Muscle of leg (tissue), 11 donors: Measurements from ENCODE around the gene SPNS1. TPM values are rescaled to one million over a fixed set of nuclear protein-coding genes. Genes with fewer than 3 reads are reported as not detected.
"Not testable (repeated sequence)": the region's sequence is repeated elsewhere in the genome, so short reads cannot be mapped to it uniquely, and the experiment has no call there.

Source experiments
- DNase-seq: peaks from one replicate; pipeline ENCODE4 v3.0.0; 2013
- H3K27ac ChIP-seq: one replicate; pipeline ENCODE4 v1.5.1; 2013; ENCODE audit warnings: mild to moderate bottlenecking, low read length, control low read depth
- H3K27me3 ChIP-seq: one replicate; pipeline ENCODE4 v1.6.1; 2013; ENCODE audit warnings: low read length; ENCODE audit not compliant: control insufficient read depth, insufficient read depth
- H3K36me3 ChIP-seq: one replicate; pipeline ENCODE4 v1.6.1; 2013; ENCODE audit warnings: low read length; ENCODE audit not compliant: control insufficient read depth, insufficient read depth
- H3K4me1 ChIP-seq: one replicate; pipeline ENCODE4 v1.6.1; 2013; ENCODE audit warnings: low read length; ENCODE audit not compliant: control insufficient read depth, insufficient read depth
- H3K4me3 ChIP-seq: one replicate; pipeline ENCODE4 v1.5.1; 2013; ENCODE audit warnings: low read length, control low read depth
- H3K9me3 ChIP-seq: replicated peaks from 2 replicates; pipeline ENCODE4 v1.6.1; 2013; ENCODE audit warnings: low read depth, low read length; ENCODE audit not compliant: control insufficient read depth
- WGBS: methylation state at CpG from one replicate; pipeline ENCODE4 v1.1.5; 2013; ENCODE audit warnings: missing lambda C conversion rate; ENCODE audit not compliant: insufficient coverage; 5-methylcytosine and 5-hydroxymethylcytosine counted together
- polyA plus RNA-seq, 8 donors: library from polyadenylated mRNA; unstranded; fragments of 120-200 nt; gene quantifications; one replicate each; pipeline versions ENCODE4 v1.2.1 to v1.2.3, GENCODE V29; 2013; ENCODE audit warnings: inconsistent platforms in 1 of 8, low replicate concordance in 1 of 8; ENCODE audit not compliant: insufficient read length in 8 of 8, insufficient read depth in 1 of 8
- total RNA-seq: library from RNA; stranded (reverse); fragments of 120-200 nt; gene quantifications from one replicate; pipeline ENCODE4 v1.2.4, GENCODE V29; 2013

The SPNS1 gene
- total and polyA plus RNA-seq, 9 donors: 12.0 to 33.6 (median 28.6) TPM

DNA sequence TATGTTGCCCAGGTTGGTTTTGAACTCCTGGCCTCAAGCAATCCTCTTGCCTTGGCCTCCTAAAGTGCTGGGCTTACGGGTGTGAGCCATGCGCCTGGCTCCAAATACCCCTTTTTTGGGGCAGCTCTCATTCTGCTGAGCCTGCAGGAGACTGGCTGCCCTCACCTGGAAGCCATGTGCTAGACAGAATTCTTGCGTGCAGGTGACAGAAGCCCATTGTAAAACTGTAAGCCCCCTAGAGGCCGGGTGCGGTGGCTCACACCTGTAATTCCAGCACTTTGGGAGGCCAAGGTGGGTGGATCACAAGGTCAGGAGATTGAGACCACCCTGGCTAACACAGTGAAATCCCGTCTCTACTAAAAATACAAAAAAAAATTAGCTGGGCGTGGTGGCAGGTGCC lies 5.8 kb downstream of the SPNS1 start:
- H3K27ac ChIP-seq, H3K4me1 ChIP-seq, H3K27me3 ChIP-seq, DNase-seq, H3K9me3 ChIP-seq, H3K4me3 ChIP-seq: not testable (repeated sequence)
- peaks cover 54% of the 10 kb centered on the region for H3K36me3 ChIP-seq
- WGBS: 98% methylated on average over 6 of the region's 7 CpGs

DNA sequence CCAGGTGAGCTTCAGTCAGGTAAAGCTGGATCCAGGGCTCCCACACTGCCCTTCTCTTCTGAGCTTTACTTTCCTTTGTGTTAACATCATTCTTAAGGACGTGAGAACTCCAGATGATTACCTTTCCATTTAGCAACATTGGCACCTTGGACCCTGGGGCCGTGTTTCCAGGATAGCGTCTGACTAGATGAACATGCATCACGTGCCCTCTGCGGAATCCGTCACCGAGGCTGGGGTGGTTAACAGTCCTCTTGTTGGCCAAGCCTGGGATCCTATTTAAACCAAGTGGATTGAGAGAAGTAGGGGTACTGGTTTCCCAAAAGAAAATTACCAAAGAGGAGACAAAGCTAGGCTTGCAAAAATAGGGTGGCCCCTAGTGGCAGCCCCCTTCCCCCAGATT lies 6.4 kb downstream of the SPNS1 start:
- Histone ChIP-seq H3K27me3 (no peaks in the 10 kb centered on the region), H3K9me3 (no peaks in the 10 kb centered on the region), H3K4me3 (no peak overlapping the region), H3K36me3 (peaks cover 54% of the 10 kb centered on the region), H3K27ac (no peak overlapping the region), H3K4me1 (no peaks in the 10 kb centered on the region)
- 71% methylated on average over 1 of the region's 7 CpGs for WGBS
- DNase-seq: no peak

DNA sequence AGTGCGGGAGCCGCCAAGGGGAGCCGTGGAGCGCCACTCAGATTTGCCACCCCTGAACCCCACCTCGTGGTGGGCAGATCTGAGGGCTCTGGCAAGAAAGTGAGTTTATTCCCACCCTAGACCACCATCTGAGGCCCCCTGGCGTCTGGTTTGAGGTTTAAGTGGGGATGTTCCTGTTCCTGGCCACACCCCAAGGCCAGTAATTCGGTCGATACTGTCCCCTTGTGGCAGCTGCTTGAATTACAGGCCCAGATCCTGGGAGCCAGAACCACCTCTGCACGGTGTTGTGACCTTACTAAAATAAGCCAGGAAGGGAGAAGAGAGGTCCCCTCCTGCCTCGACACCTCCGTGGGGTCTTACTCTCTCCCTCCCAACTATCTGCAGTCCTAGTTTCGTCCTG lies 6.9 kb downstream of the SPNS1 start:
- Histone ChIP-seq H3K4me1 (no peaks in the 10 kb centered on the region), H3K4me3 (no peak overlapping the region), H3K27ac (no peak overlapping the region), H3K9me3 (peaks cover under 1% of the 10 kb centered on the region), H3K36me3 (peaks cover 60% of the 10 kb centered on the region), H3K27me3 (no peaks in the 10 kb centered on the region)
- no peak for DNase-seq
- WGBS: 88% methylated on average over 10 of the region's 12 CpGs

DNA sequence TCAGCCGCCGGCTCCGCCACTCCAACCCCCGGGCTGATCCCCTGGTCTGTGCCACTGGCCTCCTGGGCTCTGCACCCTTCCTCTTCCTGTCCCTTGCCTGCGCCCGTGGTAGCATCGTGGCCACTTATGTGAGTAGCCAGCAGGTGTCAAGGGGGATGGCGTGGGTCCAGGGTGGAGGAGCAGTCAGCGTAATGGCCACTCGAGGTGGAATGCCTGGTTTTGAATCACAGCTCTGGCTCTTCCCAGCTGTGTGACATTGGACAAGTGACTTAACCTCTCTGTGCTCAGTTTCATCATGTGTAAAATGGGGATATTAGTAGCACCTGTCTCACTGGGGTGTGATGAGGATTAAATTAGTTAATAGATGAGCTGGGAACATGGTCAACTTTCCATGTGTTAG lies 7.8 kb downstream of the SPNS1 start:
- no peaks in the 10 kb centered on the region for H3K27me3 ChIP-seq
- H3K9me3 ChIP-seq: peaks cover 9% of the 10 kb centered on the region
- no peak overlapping the region for H3K4me3 ChIP-seq
- peaks cover 65% of the 10 kb centered on the region for H3K36me3 ChIP-seq
- H3K27ac ChIP-seq: no peak overlapping the region
- 91% methylated on average over 7 of the region's 10 CpGs for WGBS
- DNase-seq: no peak
- no peaks in the 10 kb centered on the region for H3K4me1 ChIP-seq

DNA sequence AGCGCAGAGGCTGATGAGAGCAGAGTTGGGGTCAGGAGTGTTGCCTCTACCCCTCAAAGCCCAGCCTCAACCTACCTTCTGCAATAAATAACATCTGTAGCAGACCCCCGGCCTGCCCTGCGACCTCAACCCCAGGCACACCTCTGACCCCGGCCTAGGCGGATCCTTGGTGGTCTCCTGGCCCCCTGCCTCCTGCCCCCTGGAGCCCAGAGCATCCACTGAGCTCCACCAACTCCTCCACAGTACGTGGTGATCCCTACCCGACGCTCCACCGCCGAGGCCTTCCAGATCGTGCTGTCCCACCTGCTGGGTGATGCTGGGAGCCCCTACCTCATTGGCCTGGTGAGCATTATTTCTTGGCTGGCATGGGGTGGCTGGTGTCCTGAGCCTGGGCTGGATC lies 8.4 kb downstream of the SPNS1 start:
- H3K27ac ChIP-seq: no peak overlapping the region
- peaks cover 62% of the 10 kb centered on the region for H3K36me3 ChIP-seq
- peaks cover 10% of the 10 kb centered on the region for H3K9me3 ChIP-seq
- 92% methylated on average over 11 of the region's 11 CpGs for WGBS
- no peaks in the 10 kb centered on the region for H3K27me3 ChIP-seq
- H3K4me3 ChIP-seq: no peak overlapping the region
- no peak for DNase-seq
- H3K4me1 ChIP-seq: no peaks in the 10 kb centered on the region

DNA sequence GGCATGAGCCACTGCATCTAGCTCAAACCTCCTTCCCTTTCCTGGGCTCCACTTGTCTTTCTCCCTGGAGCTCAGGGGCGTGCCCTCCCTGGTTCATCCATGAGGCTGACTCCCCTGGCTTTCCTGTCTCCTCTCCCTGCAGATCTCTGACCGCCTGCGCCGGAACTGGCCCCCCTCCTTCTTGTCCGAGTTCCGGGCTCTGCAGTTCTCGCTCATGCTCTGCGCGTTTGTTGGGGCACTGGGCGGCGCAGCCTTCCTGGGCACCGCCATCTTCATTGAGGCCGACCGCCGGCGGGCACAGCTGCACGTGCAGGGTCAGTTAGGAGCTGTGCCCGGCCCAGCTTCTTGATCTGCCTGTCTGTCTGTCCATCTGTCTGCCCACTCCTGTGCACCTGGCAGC lies 9.1 kb downstream of the SPNS1 start:
- H3K27me3 ChIP-seq: no peaks in the 10 kb centered on the region
- H3K9me3 ChIP-seq: peaks cover 10% of the 10 kb centered on the region
- no peak overlapping the region for H3K27ac ChIP-seq
- DNase-seq: no peak
- H3K4me3 ChIP-seq: no peak overlapping the region
- H3K36me3 ChIP-seq: peaks cover 56% of the 10 kb centered on the region
- H3K4me1 ChIP-seq: no peaks in the 10 kb centered on the region
- 87% methylated on average over 18 of the region's 18 CpGs for WGBS

DNA sequence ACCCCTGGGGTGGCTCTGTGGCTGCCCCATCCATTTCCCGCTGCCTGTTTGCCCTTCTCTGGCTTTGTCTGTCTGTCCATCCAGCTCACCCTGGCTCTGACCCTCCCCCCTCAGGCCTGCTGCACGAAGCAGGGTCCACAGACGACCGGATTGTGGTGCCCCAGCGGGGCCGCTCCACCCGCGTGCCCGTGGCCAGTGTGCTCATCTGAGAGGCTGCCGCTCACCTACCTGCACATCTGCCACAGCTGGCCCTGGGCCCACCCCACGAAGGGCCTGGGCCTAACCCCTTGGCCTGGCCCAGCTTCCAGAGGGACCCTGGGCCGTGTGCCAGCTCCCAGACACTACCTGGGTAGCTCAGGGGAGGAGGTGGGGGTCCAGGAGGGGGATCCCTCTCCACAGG lies 9.5 kb downstream of the SPNS1 start:
- WGBS: 84% methylated on average over 11 of the region's 12 CpGs
- no peaks in the 10 kb centered on the region for H3K27me3 ChIP-seq
- peaks cover 51% of the 10 kb centered on the region for H3K36me3 ChIP-seq
- no peak overlapping the region for H3K27ac ChIP-seq
- no peaks in the 10 kb centered on the region for H3K4me1 ChIP-seq
- no peak overlapping the region for H3K4me3 ChIP-seq
- H3K9me3 ChIP-seq: peaks cover 10% of the 10 kb centered on the region
- DNase-seq: no peak

DNA sequence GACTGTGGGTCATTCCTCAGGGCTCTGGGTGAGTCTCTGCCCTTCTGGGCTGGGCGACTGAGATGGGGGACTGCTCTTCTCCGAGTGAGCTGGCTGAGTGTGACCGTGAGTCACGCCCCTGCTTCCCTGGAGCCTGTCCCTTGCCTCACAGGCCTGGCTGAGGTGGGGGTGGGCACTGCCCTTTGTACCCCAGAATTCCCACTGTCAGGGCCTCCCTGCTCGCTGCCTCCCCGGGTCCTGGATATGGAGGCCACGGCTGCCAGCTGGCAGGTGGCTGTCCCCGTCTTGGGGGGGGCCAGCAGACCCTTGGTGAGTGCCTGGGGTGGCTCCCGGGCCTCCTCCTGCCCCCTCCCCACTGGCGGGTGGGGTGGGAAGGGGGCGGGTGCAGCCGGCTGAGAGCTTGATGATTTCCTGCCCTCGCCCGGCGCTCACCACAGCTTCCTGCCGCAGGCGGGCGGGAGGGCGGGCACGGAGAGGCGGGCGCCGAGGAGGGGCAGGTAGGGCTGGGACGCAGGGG lies 10.1 kb downstream of the SPNS1 start, which contains the start of gene LAT:
Gene LAT (plus strand): TSS at position 434 of the 517 bp plus-strand sequence. CDS start 366 bp downstream, outside the sequence.
- Histone ChIP-seq H3K27me3 (no peaks in the 10 kb centered on the region), H3K9me3 (peaks cover 10% of the 10 kb centered on the region), H3K36me3 (peaks cover 46% of the 10 kb centered on the region), H3K27ac (no peak within 1 kb of the TSS), H3K4me3 (peak within 1 kb of the TSS; percentile 13), H3K4me1 (no peaks in the 10 kb centered on the region)
- WGBS: 77% methylated on average over 19 of the region's 24 CpGs
- DNase-seq: no peak

DNA sequence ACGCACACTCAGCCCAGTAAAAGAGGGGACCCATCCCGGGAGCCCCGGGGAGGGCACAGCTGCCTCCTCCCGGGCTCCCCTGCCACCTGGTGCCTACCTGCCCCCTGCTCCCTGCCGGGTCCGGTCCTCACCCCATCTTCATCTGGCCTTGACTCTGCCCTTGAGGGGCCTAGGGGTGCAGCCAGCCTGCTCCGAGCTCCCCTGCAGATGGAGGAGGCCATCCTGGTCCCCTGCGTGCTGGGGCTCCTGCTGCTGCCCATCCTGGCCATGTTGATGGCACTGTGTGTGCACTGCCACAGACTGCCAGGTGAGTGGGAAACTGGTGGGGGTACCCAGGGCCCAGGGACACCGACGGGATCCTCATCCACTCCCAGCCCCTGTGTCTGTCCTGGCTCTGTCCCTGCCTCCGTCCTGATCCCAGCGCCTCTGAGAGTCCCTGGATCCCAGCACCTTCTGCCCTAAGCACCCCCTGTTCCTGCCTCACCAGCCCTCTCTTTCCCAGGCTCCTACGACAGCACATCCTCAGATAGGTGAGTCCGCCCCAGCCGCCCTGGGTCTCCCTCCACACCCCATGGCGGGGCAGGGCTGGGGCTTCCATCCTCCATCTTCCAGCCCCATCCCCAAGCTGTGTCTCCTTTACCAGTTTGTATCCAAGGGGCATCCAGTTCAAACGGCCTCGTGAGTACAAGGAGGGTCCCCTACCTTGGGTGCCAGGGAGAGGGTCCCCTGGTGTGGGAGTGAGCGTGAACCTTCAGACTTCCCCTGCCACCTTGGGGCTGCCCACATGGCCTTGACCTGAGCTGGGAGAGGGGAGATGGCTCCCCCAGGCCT lies 10.8 kb downstream of the SPNS1 start:
- DNase-seq: no peak
- H3K4me1 ChIP-seq: no peaks in the 10 kb centered on the region
- peak overlapping the region; percentile 13 for H3K4me3 ChIP-seq
- no peaks in the 10 kb centered on the region for H3K27me3 ChIP-seq
- H3K9me3 ChIP-seq: peaks cover 10% of the 10 kb centered on the region
- WGBS: 86% methylated on average over 14 of the region's 19 CpGs
- H3K27ac ChIP-seq: no peak overlapping the region
- H3K36me3 ChIP-seq: peaks cover 46% of the 10 kb centered on the region

DNA sequence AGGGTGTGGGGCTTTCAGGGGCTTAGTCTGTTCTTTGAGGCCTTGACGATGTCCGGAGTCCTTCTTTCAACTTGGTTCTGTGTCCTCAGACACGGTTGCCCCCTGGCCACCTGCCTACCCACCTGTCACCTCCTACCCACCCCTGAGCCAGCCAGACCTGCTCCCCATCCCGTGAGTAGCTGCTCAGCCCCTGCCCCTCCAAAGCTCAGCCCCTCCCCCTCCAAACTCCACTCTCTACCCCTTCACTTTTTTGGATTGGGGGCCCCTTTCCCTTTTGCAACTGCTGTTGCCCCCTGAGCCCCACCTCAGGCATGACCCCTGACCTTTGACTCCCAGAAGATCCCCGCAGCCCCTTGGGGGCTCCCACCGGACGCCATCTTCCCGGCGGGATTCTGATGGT lies 11.5 kb downstream of the SPNS1 start:
- no peak overlapping the region for H3K27ac ChIP-seq
- no peak for DNase-seq
- peaks cover 10% of the 10 kb centered on the region for H3K9me3 ChIP-seq
- 85% methylated on average over 4 of the region's 9 CpGs for WGBS
- H3K4me3 ChIP-seq: peak overlapping the region; percentile 13
- H3K27me3 ChIP-seq: no peaks in the 10 kb centered on the region
- peaks cover 44% of the 10 kb centered on the region for H3K36me3 ChIP-seq
- no peaks in the 10 kb centered on the region for H3K4me1 ChIP-seq
